ENCODE measurements around the gene ANO6. TPM values are rescaled to one million over a fixed set of nuclear protein-coding genes. Genes with fewer than 3 reads are reported as not detected.

The ANO6 gene
- polyA plus RNA-seq, 1 donor (not counting 4 experiments of a cell fraction or from before 2014, with no cell fraction given) = 64.3 TPM

DNA sequence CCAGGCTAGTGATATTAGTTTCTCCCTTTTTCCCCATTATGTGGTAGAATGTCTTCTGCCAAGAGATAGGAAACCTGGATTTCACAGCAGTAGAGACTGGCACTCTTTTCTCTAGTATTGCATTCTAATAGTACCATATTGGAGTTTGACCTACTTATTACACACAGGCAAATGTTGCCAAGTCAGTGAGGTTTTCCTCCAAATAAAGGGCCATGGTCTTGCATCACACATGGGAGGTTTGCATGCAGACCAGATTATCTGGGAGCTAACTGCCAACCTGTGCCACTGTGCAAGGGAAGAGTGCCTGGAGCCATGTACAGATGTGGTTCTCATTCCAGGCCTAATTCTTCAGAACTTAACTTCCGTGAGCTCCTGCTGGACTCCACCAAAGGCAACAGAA lies 113.3 kb downstream of the ANO6 start:
- Histone ChIP-seq H3K9me3 (ENCODE audit: control insufficient read depth, low read depth, low read length) (no peaks in the 10 kb centered on the region), H3K36me3 (ENCODE audit: control insufficient read depth in 2 of 2, extremely low read depth in 1 of 2, insufficient read depth in 2 of 2, low read length in 2 of 2) (peaks cover 0 to 3% of the 10 kb centered on the region in 2 experiments), H2AFZ (ENCODE audit: control insufficient read depth, low read length) (no peak overlapping the region), H3K9ac (ENCODE audit: control insufficient read depth, extremely low read depth, insufficient read depth, low read length) (no peak overlapping the region), H3K4me3 (ENCODE audit: control insufficient read depth in 2 of 3, extremely low read depth in 1 of 3, insufficient read depth in 2 of 3, low read depth in 1 of 3, low read length in 3 of 3) (no peak overlapping the region), H3K4me2 (ENCODE audit: control insufficient read depth, extremely low read depth, insufficient read depth, low read depth, low read length) (no peak overlapping the region), H3K27me3 (ENCODE audit: control insufficient read depth, extremely low read depth, insufficient read depth, low read length) (no peaks in the 10 kb centered on the region), H3K9me1 (ENCODE audit: control insufficient read depth, extremely low read depth, insufficient read depth, low read length) (no peaks in the 10 kb centered on the region), H4K20me1 (ENCODE audit: control insufficient read depth, extremely low read depth, insufficient read depth, low read length) (no peaks in the 10 kb centered on the region), H3K27ac (ENCODE audit: control insufficient read depth, insufficient read depth, low read length) (no peak overlapping the region), H3K79me2 (ENCODE audit: control insufficient read depth, insufficient read depth, low read length) (peaks cover 27% of the 10 kb centered on the region), H3K4me1 (ENCODE audit: control insufficient read depth, extremely low read depth, insufficient read depth, low read length) (peaks cover 7% of the 10 kb centered on the region)
- TF ChIP-seq, protein P1, sequence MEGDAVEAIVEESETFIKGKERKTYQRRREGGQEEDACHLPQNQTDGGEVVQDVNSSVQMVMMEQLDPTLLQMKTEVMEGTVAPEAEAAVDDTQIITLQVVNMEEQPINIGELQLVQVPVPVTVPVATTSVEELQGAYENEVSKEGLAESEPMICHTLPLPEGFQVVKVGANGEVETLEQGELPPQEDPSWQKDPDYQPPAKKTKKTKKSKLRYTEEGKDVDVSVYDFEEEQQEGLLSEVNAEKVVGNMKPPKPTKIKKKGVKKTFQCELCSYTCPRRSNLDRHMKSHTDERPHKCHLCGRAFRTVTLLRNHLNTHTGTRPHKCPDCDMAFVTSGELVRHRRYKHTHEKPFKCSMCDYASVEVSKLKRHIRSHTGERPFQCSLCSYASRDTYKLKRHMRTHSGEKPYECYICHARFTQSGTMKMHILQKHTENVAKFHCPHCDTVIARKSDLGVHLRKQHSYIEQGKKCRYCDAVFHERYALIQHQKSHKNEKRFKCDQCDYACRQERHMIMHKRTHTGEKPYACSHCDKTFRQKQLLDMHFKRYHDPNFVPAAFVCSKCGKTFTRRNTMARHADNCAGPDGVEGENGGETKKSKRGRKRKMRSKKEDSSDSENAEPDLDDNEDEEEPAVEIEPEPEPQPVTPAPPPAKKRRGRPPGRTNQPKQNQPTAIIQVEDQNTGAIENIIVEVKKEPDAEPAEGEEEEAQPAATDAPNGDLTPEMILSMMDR (optimal IDR thresholded peaks at IDR 0.05 in 1 of 3, IDR thresholded peaks at IDR 0.05 in 1 of 3, conservative IDR thresholded peaks at IDR 0.05 in 1 of 3; ENCODE audit: extremely low read depth in 1 of 3, insufficient read depth in 2 of 3, low read length in 3 of 3) = no peak
- TF ChIP-seq EZH2 (IDR thresholded peaks at IDR 0.05; ENCODE audit: low read length) = no peak
- no peak for FAIRE-seq
- no peak for DNase-seq (ENCODE audit: low read depth, low spot score)
- dilution Hi-C loops (cut with MboI; ENCODE audit: extremely low pct_ligation_motif_present, low sequenced_read_pairs) = no loop called here

DNA sequence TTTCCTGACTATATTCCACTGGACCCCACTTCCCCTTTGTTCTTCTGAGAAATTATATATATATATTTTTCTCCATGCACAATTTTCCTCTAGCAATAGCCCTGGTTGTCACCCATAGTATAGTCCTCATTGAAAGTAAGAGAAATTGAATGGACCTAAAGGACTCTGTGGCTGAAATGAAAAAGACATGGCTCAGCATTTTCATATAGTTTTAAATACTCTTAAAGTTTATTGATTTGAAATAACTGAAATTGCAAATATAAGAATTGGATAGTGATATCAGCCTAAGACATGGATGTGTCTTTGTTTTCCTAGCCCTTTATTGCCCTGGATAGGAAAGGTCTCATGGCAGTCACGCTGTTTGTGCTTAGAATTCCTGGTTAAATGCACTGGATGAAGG lies 113.8 kb downstream of the ANO6 start:
- dilution Hi-C loops (cut with MboI; ENCODE audit: extremely low pct_ligation_motif_present, low sequenced_read_pairs) = no loop called here
- H3K9ac ChIP-seq (ENCODE audit: control insufficient read depth, extremely low read depth, insufficient read depth, low read length) = no peak overlapping the region
- no peak overlapping the region for H3K27ac ChIP-seq (ENCODE audit: control insufficient read depth, insufficient read depth, low read length)
- H3K9me1 ChIP-seq (ENCODE audit: control insufficient read depth, extremely low read depth, insufficient read depth, low read length) = no peaks in the 10 kb centered on the region
- H3K4me3 ChIP-seq (ENCODE audit: control insufficient read depth in 2 of 3, extremely low read depth in 1 of 3, insufficient read depth in 2 of 3, low read depth in 1 of 3, low read length in 3 of 3) = no peak overlapping the region
- TF ChIP-seq EZH2 (IDR thresholded peaks at IDR 0.05; ENCODE audit: low read length) = no peak
- TF ChIP-seq, protein P1 (optimal IDR thresholded peaks at IDR 0.05 in 1 of 3, IDR thresholded peaks at IDR 0.05 in 1 of 3, conservative IDR thresholded peaks at IDR 0.05 in 1 of 3; ENCODE audit: extremely low read depth in 1 of 3, insufficient read depth in 2 of 3, low read length in 3 of 3) = no peak
- peaks cover 25% of the 10 kb centered on the region for H3K79me2 ChIP-seq (ENCODE audit: control insufficient read depth, insufficient read depth, low read length)
- no peak overlapping the region for H3K4me2 ChIP-seq (ENCODE audit: control insufficient read depth, extremely low read depth, insufficient read depth, low read depth, low read length)
- H4K20me1 ChIP-seq (ENCODE audit: control insufficient read depth, extremely low read depth, insufficient read depth, low read length) = no peaks in the 10 kb centered on the region
- H3K9me3 ChIP-seq (ENCODE audit: control insufficient read depth, low read depth, low read length) = no peaks in the 10 kb centered on the region
- no peak overlapping the region for H2AFZ ChIP-seq (ENCODE audit: control insufficient read depth, low read length)
- H3K36me3 ChIP-seq (ENCODE audit: control insufficient read depth in 2 of 2, extremely low read depth in 1 of 2, insufficient read depth in 2 of 2, low read length in 2 of 2) = peaks cover 0 to 5% of the 10 kb centered on the region in 2 experiments
- no peaks in the 10 kb centered on the region for H3K27me3 ChIP-seq (ENCODE audit: control insufficient read depth, extremely low read depth, insufficient read depth, low read length)
- H3K4me1 ChIP-seq (ENCODE audit: control insufficient read depth, extremely low read depth, insufficient read depth, low read length) = peaks cover 7% of the 10 kb centered on the region
- no peak for DNase-seq (ENCODE audit: low read depth, low spot score)
- no peak for FAIRE-seq

All from keratinocyte (primary cell).